CMK (cell line): ENCODE data around the gene RHOD.

Source experiments
- DNase-seq: peaks from one replicate; pipeline ENCODE4 v3.0.0-alpha.2; 2010; ENCODE audit warnings: low read depth

The RHOD gene, protein sequence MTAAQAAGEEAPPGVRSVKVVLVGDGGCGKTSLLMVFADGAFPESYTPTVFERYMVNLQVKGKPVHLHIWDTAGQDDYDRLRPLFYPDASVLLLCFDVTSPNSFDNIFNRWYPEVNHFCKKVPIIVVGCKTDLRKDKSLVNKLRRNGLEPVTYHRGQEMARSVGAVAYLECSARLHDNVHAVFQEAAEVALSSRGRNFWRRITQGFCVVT

DNA sequence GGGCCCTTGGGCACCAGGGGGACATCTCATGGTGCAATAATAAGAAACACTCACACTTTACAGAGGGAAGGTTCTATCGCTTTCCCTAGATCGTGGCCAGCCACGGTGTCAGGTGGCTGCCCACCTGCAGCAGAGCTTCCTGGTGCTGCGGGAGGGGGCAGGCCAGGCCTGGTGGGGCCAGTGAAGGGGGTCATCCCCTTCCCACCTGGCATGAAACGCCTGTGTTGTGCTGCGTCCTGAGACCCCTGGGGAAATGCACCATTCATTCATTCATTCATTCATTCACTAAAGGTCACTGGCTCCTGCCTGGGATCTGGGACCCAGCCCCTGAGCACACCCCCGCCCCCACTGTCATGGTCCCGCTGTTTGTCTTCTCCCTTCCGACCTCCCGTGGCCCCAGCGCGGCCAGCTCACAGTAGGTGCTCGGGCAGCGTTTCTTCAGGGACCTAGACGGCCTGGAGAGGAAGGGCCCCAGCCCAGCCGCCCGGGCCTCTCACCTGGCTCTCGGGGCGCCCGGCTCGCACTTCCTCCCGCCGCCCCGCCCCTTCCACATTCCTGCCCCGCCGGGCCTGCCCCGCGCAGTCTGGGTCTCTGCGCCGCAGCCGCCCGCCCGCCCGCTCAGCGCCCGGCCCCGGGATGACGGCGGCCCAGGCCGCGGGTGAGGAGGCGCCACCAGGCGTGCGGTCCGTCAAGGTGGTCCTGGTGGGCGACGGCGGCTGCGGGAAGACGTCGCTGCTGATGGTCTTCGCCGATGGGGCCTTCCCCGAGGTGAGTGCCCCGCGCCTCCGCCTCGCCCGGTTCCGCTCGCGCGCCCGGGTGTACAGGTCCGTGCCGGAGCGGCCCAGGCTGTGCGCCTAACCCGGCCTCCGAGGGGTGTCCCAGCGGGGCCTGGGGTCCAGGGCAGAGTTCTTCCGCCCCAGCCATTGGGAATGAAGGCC is at the start of gene RHOD:
RHOD (plus strand) TSS at position 581 of the 938 bp plus-strand sequence; CDS start at position 637, 56 bp downstream.
- no peak for DNase-seq

DNA sequence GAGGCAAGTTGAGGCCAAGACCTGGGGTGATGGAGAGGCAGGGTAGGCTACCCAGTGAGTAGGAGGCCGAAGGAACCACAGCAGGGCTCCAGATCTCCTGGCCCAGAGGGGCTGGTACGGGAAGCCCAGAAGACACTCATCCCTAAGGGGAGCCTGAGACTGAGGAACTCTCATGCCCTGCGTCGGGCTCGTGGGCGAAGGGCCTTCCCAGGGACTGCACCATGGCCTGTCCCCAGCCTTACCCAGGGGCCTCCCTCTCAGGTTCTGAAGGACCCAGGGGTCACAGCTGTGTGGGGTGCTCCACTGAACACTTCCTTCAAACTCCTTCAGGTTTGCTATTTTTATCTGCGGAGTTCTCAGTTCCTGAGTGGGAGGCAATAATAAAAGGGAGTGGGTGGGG is 49.5 kb upstream of the RHOD start:
- no peak for DNase-seq

DNA sequence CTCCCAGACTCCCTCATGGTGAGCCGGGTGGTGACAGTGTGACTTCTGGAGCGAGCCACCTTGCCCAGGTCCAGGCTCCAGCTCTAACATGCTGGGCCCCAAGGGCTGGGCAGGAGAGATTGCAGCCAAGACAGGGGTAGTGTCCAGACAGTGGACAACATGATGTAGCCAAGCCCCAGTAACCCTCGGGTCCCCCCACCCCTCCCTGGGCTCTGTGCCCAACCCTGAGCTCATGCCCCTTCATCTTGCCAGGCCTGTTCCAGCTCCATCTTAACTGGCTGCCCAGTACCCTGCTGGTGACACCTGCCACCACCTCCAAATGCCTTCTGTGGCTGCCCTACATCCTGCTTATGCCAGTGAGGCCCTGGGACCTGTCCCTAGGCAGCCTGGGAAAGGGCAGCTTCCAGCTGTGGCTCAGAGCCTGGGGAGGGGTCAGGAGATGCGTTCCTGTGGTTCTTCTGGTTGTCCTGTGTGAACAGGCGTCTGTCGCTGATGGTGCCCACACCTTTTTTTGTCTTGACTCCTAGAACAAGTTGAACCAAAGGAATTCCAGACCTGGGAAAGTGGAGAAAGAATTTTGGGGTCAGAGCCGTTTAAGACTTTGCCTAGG is 46.2 kb upstream of the RHOD start:
- no peak for DNase-seq

DNA sequence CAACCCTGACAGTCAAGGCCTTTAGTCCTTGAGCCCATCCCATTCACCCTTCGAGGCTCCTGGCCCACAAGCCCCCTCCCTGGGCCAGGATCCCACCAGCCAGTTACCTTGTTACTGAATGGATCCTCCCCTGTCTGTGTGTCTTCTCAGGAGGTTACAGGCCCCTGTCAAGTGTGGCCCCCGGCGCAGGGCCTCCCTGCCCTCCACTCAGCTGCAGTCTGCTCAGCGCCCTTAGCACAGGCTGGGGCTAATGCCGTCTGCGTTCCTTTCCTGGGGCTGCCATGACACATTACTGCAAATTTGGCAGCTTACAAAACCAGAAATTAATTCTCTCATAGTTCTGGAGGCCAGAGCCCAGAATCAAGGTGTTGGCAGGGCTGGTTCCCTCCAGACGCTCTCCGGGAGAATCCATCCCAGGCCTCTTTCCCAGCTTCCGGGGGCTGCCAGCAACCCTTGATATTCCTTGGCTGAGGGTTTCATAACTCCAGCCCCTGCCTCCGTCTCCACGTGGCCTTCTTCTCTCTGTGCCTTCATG is 43.1 kb upstream of the RHOD start:
- no peak for DNase-seq

DNA sequence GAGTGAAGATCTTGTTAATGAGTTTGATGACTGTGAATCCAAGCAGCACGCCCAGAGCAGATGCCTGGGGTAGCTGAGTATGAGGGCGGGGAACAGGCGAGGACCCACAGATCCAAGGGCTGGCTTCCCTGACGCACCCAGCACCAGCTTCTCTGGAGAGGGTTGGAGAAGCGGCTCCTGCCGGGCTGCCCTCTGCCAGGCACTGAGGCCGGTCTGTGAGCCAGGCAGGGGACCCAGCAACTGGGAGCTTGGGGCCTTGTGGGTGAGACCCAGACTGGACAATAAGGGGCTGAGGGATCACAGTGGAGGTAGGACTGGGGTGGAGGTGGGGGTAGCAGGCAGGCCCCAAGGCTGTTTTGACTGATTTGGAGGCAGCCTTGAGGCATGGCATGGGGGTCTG is 42.3 kb upstream of the RHOD start:
- DNase-seq = no peak

DNA sequence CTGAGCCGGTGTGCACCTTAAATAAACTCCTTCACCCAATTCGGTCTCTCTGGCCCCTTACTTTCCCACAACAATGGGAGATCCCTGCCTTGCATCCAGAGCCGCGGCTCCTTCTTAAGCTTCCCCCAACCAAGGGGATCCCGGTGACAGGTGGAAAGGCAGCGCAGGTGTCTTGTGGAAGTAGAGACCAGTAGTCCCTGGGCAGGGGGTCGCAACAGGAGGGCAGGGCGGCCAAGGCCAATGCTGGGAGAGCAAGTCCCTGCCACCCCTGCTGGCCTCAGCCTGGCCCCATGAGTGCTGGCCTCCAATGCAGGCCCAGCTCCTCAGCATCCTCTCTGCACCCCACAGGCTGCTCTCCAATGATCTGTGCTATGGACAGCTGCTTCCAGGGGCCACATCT is 41.6 kb upstream of the RHOD start:
- no peak for DNase-seq

DNA sequence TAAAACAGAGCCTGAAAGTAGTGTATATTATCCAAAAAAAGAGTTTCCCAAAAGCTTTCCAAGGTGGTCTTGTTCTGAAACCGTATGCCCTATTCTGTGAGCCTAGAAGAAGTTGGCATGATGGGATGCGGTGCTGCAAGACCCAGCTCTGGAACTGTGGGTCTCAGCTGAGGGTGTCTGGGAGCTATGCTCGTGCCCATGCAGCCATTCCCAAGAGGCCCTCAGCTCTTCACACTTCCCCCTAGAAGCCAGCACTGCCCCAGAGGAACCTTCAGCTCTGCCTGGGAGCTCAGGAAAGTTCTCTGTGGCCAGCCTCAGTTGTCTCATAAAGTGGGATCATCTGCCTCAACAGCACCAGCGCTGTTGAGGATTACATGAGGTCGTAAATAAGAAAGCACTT is 40.1 kb upstream of the RHOD start:
- no peak for DNase-seq

DNA sequence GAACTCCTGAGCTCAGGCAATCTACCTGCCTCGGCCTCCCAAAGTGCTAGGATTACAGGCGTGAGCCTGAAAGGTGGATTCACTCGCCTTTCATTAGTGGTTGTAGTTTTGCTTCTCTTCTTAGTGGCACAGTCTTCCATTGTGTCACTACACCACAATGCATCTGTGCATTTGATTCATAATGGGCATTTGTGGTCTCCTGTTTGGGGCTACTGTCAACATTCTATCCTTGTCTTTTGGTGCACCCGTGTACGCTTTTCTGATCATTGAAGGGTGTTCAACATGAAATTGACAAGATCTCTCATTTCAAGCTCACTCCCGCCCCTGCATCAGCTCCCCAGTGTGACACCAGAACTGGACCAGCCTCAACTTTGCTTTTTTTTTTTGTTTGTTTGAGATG is 35.7 kb upstream of the RHOD start:
- DNase-seq = no peak

DNA sequence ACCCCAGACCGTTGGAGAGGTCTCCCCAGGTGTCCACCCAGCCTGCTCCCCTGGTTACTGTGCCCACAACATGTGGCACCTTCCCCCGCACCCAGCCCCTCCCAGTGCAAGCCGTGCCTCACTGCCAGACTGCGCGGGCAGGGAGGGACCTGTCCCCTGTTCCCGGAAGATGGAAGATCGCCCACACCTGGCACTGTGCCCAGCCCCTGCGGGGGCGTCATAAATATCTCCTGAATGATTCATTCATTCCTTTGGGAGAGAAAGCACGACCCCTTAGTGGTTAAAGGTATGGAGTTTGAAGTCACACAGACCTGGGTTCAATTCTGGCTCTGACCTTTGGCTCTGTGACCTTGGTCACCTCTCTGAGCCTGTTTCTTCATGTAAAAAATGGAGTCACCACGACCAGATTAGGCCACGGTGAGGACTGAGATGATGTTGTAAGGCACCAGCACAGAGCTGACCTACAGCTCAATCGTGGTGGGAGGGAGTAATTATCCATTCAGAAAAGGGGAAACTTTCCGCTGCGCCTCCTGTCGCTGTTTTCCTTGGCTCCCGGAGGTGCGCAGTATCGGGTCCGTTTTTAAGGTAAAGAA is 34.2 kb upstream of the RHOD start:
- DNase-seq = no peak

DNA sequence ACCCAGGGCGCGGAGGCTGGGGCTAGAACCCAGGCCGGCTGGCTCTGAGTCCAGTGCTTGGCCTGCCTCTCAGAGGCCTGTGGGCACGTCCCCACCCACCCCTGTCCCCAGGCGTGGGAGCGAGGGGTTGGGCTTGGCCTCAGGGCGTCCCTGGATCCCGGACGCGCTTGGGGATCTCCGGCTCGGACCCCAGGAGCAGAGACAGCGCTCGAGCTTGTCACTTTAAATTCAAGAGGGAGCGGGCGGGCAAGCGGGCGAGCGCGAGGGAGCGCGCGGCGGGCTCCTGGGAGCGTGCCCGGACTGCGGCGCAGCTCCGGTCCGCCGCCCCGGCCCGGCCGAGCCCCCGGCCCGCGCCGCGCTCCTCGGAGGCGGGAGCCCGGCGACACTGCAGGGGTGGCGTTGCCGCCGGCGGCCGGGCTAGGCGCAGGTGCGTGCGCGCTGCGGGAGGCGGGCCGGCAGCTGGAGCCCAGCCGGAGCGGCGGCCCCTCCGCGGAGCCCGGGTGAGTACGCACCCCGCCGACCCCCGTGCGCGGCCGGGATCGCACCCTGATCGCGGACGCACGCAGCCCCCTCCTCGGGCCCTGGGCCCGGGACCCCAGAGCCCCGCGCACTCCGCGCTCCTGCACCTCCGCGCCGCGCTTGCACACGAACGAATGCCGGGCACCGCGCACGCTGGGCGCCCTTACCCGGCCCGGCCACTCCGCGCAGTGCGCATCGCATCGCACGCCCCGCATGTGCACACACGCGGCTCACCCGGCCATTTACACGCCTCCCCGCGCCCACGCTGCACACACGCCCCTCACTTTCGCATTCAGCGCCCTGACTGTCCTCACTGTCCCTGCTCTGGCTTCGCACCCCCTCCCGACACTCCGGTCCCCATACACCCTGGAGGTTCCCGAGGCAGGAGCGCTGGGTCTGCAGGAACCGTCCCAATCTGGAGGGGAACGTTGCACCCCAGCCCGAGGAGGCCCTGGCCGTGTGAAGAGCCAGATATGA is 33.4 kb upstream of the RHOD start, which contains the start of gene SYT12:
SYT12 (plus strand) TSS at position 174 of the 996 bp plus-strand sequence. CDS start 7,011 bp downstream, outside the sequence.
- no peak for DNase-seq

DNA sequence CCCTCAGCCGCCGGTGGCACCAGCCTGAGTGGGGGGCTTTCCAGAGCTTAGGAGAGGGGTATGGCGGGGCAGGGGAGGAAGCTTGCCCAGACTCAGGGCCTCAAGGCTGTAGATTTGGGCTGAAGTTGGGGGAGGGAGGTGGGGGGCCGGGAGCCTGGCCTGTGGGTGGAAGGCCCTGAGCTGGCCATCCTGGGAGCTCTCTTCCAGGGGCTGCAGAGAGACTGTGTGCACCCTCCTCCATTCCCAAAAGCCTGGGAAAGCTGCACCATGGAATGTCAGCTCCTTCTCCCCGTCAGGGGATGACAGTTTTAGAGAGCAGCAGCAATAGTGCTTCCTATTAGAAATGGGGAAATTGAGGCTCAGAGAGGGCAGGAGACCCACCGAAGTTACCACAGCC is 32.7 kb upstream of the RHOD start:
- DNase-seq = no peak

DNA sequence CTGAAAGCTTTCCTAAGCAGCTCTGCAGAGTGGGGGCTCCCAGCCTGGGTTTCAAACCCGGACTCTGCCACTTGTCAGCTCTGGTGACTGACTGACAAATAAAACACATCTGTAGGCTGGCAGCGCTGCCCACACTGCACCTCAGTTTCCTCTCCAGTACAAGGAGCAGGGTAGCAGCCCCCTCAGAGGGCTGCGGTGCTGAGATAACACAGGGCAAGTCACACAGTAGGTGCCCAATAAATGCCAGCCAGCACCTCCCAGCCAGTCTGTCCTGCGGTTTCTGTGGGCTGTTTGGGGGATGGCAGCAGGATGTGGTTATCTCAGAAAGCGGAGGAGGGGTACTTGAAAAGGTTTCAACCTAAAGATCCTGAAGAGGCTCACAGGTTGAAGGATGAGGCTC is 32.2 kb upstream of the RHOD start:
- peak; percentile 67 for DNase-seq

DNA sequence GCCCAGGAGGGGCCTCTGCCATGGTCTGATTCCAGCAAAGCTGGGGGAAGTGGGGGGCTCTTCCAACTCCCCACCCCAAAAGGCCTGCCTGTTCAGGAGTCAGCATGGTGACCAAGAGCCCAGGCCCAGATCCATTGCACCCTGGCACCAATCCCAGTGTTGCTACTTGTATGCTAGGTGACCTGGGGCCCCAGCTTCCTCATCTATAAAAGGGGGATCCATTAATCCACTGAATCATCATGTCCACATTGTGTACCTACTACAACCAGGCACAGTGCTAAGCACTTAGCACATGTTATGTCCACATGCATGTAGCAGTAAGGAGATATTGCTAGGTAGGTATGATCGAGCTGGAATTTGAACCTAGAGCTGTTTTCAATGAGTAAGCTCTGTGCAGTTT is 31.7 kb upstream of the RHOD start:
- peak; percentile 27 for DNase-seq

DNA sequence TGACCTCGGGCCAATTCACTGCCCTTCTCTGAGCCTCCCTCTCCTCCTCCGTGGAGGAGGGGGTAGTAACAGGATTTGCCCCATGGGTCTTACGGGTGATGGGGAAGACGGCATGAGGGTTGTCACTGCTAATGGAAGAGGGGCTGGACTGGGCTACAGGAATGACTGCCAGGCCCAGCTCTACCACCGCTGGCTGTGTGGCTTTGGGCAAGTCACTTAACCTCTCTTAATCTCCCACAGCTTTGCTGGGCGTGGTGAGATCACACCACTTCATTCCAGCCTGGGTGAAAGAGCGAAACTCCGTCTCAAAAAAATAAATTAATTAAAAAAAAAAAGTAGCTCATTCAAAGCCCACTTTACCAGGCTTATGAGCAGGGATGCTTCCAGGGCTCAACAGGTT is 30.9 kb upstream of the RHOD start:
- DNase-seq = no peak

DNA sequence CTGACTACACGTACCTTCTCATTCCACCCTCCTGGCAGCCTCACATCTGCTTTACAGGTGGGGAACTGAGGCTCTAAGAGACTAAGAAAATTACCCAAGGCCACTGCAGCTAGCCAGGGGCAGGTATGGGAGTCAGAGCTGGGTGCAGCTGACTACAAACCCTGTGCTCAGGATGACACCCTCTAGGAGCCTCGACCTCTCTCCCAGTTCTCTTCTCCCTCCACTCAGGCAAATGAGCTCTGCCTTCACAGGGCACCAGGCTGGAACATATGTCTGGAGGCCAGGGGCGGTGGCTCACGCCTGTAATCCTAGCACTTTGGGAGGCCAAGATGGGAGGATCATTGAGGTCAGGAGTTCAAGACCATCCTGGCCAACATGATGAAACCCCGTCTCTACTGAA is 29.7 kb upstream of the RHOD start:
- DNase-seq = no peak

DNA sequence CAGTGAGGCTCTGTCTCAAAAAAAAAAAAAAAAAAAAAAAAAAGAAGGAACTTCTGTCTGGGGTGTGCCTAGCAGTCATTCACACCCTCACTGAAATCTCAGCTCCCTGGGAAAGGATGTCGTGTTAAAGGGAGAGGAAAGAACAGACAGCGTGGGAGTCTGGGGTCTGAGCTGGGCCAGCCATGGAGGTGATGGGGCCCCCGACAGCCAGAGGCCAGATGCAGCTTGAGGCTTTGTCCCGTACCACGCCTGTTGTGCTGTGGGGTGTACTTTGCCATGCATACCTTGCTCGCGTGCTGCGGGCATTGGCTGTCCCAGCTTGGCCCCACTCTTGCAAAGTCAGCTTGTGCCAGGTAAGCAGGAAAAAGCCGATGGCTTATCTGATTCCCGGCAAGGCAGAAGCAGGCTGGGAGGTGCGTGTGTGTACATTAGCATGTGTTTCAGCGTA is 29.1 kb upstream of the RHOD start:
- no peak for DNase-seq

DNA sequence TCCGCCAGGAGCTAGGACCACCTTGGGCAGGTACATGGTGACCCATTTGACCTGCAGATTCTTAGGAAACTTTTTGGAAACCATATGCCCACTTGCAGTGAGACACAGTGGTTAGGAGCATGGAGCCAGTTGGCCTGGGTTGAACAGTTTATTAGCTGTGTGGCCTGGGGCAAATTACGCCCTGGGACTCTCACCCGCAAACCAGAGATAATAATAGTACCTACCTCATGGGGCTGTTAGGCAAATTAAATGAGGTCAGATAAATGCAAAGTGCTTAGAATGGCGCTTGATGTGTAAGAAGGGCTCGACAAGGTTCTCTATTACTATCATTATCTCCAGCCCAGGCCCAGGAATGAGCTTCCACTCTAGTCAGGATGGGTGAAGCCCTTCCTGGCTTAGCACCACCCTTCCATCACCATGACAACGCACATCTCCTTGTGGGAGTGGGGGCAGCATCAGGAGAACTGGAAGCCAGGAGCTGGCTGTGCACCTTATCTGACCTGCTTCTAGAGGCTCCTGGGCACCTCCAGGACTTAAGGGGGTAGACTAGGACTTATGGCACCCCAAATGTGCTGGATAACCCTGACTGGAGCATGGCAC is 28.6 kb upstream of the RHOD start:
- DNase-seq = no peak

DNA sequence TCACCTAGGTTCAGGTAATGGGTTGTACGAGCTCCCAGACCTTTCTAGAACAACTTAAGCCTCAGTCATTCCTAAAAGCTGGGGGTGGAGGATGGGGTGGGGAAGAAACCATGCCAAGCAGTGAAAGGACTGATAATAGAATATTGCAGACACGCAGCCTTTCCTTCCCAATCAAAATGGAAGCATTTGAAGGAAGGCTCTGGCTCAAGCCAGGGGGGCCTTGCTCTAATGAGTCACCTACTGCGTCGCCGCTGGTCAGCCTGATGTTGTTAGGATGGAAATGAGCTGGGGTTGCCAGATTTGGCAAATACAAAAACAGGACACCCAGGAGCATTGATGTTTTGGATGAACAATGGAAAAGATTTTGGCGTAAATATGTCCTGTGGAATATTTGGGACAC is 27.5 kb upstream of the RHOD start:
- DNase-seq = no peak

DNA sequence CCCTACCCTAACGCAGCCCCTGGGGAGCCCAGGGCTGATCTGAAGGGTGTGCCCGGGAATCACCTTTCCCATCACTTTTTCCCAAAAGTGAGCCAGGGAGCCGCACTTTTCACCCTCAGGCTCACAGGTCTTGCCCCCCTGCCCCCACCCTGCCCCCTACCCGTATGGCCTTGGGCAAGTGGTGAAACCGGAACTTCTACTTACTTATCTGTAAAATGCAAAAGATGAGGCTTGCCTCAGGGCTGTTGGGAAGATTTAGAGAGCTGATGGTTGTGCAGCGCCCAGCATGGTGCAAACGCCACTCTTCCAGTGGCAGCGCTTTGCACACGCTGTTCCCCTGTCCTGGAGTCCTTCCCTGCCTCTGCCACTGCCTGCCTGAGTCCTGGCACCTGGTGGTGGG is 25.7 kb upstream of the RHOD start:
- DNase-seq = no peak

DNA sequence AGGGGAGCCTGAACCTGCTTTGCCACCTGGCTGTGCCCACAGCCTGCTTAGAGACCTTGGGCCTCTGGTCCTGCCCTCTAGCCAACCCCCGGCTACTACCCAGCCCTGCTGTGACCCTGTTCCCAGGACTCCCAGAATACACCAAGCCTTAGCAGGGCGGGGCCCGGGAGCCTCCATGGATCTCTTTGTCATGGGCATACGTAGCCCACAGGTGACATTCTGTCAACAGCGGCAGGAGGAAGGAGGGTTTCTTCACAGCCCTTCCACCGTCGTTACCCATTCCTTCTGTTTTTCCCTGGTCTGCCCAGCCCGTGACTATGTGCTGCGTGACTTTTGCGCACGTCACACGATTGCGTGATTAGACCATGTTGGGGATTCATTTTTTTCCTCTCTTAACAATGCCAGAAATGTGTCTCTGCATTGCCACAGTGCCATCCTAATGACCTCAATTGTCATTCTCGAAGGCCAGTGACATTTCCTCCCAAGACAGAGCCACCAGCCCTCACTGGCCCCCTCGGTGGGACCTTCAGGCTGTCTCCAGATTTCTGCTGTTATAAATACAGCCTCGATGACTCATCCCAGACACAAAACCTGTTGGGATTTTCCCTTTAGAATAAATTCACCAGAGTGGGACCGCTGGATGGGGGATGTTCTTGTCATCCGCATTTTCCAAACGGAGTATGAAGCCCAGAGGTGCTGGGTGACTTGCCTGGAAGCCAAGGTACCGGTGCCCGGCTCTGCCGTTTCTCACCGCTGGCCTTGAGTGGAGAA is 24.7 kb upstream of the RHOD start:
- no peak for DNase-seq
